ENCODE data around the gene TMCO5A. TPM values are rescaled to one million over a fixed set of nuclear protein-coding genes. Genes with fewer than 3 reads are reported as not detected.

Gene TMCO5A
- total and polyA plus RNA-seq, 2 of the 13 experiments (the other 11 are each of a cell fraction or from before 2014, with no cell fraction given) = not detected

DNA sequence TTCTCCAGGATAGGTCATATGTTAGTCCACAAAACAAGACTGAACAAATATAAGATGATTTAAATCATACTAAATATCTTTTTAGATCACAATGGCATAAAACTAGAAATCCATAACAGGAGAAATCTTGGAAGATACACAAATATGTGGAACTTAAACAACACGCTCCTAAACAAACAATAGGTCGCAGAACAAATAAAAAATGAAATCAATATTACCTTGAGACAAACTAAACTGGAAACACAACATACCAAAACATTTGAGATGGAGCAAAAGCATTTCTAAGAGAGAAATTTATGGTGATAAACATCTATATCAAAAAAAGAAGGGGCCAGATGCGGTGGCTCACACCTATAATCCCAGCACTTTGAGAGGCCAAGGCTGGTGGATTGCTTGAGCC is 8.3 kb upstream of the TMCO5A start:
- H3K79me2 ChIP-seq (ENCODE audit: insufficient read depth, low read length) = no peaks in the 10 kb centered on the region
- no peak for DNase-seq (ENCODE audit: low spot score)
- H2AFZ ChIP-seq (ENCODE audit: low read length) = no peak overlapping the region
- H3K4me3 ChIP-seq (replicated peaks in 1 of 3; ENCODE audit: insufficient read depth in 1 of 3, low read depth in 2 of 3, low read length in 3 of 3) = no peak overlapping the region
- H3K36me3 ChIP-seq (replicated peaks in 1 of 2; ENCODE audit: control insufficient read depth in 1 of 2, insufficient read depth in 2 of 2, low read length in 2 of 2) = no peaks in the 10 kb centered on the region
- CTCF ChIA-PET (ENCODE audit: low intra/inter-chr PET ratio, low total read pairs) = no interaction called here
- 17% methylated on average over 3 of the region's 3 CpGs for WGBS (ENCODE audit: low lambda C conversion rate)
- BruUV-seq (replicated peaks) = no TSS peak
- TF ChIP-seq ZNF768 (CRISPR knock-in tag; IDR thresholded peaks at IDR 0.05) (no peak), HNRNPH1 (optimal IDR thresholded peaks at IDR 0.05; ENCODE audit: low read depth, low read length) (no peak), GTF3A (CRISPR knock-in tag; conservative IDR thresholded peaks at IDR 0.05) (no peak), NR2F2 (IDR thresholded peaks at IDR 0.05; ENCODE audit: borderline replicate concordance, low read depth) (no peak), SP5 (CRISPR knock-in tag; IDR thresholded peaks at IDR 0.05; ENCODE audit: borderline replicate concordance, low read depth) (no peak), ZMYM3 (CRISPR knock-in tag; IDR thresholded peaks at IDR 0.05) (no peak), ZNF724P (CRISPR knock-in tag; IDR thresholded peaks at IDR 0.05; ENCODE audit: borderline replicate concordance) (no peak), CSRNP1 (CRISPR knock-in tag; IDR thresholded peaks at IDR 0.05) (no peak), MYC (CRISPR knock-in tag; IDR thresholded peaks at IDR 0.05; ENCODE audit: borderline replicate concordance) (no peak), FOXA3 (CRISPR knock-in tag; IDR thresholded peaks at IDR 0.05) (no peak), ZFP41 (CRISPR knock-in tag; IDR thresholded peaks at IDR 0.05; ENCODE audit: borderline replicate concordance) (no peak)
- in situ Hi-C loops (cut with HindIII; ENCODE audit: extremely low pct_ligation_motif_present, low pct_unique_long_range_greater_than_20kb) = no loop called here
- no peaks in the 10 kb centered on the region for H3K9me3 ChIP-seq (ENCODE audit: low read length)
- no peak for FAIRE-seq
- POLR2A ChIA-PET = no interaction called here
- H3K9ac ChIP-seq (ENCODE audit: insufficient read depth, low read depth, low read length) = no peak overlapping the region
- no peaks in the 10 kb centered on the region for H4K20me1 ChIP-seq (ENCODE audit: insufficient read depth, low read length)
- ATAC-seq = no peak
- no peaks in the 10 kb centered on the region for H3K4me1 ChIP-seq (ENCODE audit: insufficient read depth, low read length)
- no peak overlapping the region for H3K4me2 ChIP-seq (ENCODE audit: low read depth, low read length)
- no peak overlapping the region for H3K27ac ChIP-seq (ENCODE audit: extremely low read length, insufficient read depth, low read length)
- intact Hi-C loops (cut with micrococcal nuclease; ENCODE audit: unreplicated experiment) = no loop called here
- no peaks in the 10 kb centered on the region; a peak in 1 of 5 replicates for H3K27me3 ChIP-seq (ENCODE audit: control insufficient read depth in 1 of 2, insufficient read depth in 2 of 2, low read length in 2 of 2)
